Neuron (in vitro differentiated cells): ENCODE measurements around the gene PTPRG.

ENCODE experiments used
- H2AFZ ChIP-seq: one replicate; pipeline ENCODE4 v1.6.1; 2013; ENCODE audit warnings: low read depth, mild to moderate bottlenecking, inconsistent platforms, low read length, moderate library complexity
- H3K27me3 ChIP-seq: one replicate; pipeline ENCODE4 v1.6.1; 2013; ENCODE audit warnings: low read length; ENCODE audit not compliant: insufficient read depth
- H3K36me3 ChIP-seq: one replicate; pipeline ENCODE4 v1.6.1; 2013; ENCODE audit warnings: low read length; ENCODE audit not compliant: insufficient read depth
- H3K4me1 ChIP-seq: one replicate; pipeline ENCODE4 v1.6.1; 2013; ENCODE audit warnings: low read length; ENCODE audit not compliant: insufficient read depth
- H3K4me3 ChIP-seq: 2 replicates; pipeline ENCODE4 v1.5.1; 2013; ENCODE audit warnings: mild to moderate bottlenecking, low read length, moderate library complexity
- H3K9me3 ChIP-seq: one replicate; pipeline ENCODE4 v1.6.1; 2013; ENCODE audit warnings: low read length

Gene PTPRG

DNA sequence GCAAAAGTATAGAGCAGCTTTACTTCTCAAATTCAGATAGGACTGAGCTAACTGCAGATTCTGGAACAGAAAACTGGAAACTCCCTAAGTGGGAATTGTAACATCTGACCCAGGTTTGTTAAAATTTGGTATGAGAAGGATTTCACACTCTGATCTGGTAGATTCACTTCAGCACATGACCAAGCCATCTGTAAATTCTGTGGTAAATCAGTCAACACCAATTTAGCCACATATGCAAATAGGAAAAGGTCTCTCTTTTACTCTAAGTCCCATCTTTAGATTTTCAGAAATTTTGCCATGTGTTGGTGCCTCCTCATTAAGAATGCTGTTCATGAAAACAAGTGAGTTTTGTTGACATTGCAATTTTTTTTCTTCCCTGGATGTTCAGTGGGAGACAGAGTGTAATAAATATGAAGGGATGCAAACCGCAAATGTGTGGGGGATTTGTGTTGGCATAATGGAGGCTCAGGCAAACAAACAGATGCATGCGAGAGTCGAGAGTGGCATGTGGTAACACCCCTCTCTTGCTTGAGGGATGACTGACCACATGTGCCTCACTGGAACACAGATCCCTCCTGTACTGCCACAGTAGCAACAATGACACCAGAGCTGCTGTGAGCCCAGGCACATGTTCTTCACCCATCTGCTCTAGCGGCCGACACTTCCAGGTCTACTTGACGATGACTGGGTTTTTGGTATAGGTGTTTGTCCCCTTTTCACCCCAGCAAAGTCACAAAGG lies 665.4 kb downstream of the PTPRG start:
- H3K4me1 ChIP-seq: peaks cover 15% of the 10 kb centered on the region
- no peaks in the 10 kb centered on the region for H3K27me3 ChIP-seq
- H2AFZ ChIP-seq: no peak overlapping the region
- H3K9me3 ChIP-seq: no peaks in the 10 kb centered on the region
- no peaks in the 10 kb centered on the region for H3K36me3 ChIP-seq
- no peak overlapping the region for H3K4me3 ChIP-seq

GRCh38 chr3:62228467-62228866 lies 667.1 kb downstream of the PTPRG start:
- Histone ChIP-seq H3K4me1 (peaks cover 15% of the 10 kb centered on the region), H2AFZ (no peak overlapping the region), H3K4me3 (no peak overlapping the region), H3K9me3 (no peaks in the 10 kb centered on the region), H3K27me3 (no peaks in the 10 kb centered on the region), H3K36me3 (no peaks in the 10 kb centered on the region)

- no peaks in the 10 kb centered on the region for H3K36me3 ChIP-seq
- no peaks in the 10 kb centered on the region for H3K9me3 ChIP-seq
- no peak overlapping the region for H2AFZ ChIP-seq
- H3K4me3 ChIP-seq: no peak overlapping the region
- H3K27me3 ChIP-seq: no peaks in the 10 kb centered on the region
- peaks cover 16% of the 10 kb centered on the region for H3K4me1 ChIP-seq
Measured at GRCh38 chr3:62229211-62229610, 667.8 kb downstream of the PTPRG start.

- H3K27me3 ChIP-seq: no peaks in the 10 kb centered on the region
- no peaks in the 10 kb centered on the region for H3K9me3 ChIP-seq
- no peak overlapping the region for H3K4me3 ChIP-seq
- H3K36me3 ChIP-seq: no peaks in the 10 kb centered on the region
- H2AFZ ChIP-seq: no peak overlapping the region
- peaks cover 18% of the 10 kb centered on the region for H3K4me1 ChIP-seq
Measured at GRCh38 chr3:62229908-62230307, 668.5 kb downstream of the PTPRG start.

GRCh38 chr3:62233065-62233464 lies 671.7 kb downstream of the PTPRG start:
- Histone ChIP-seq H3K4me3 (no peak overlapping the region), H2AFZ (no peak overlapping the region), H3K27me3 (no peaks in the 10 kb centered on the region), H3K4me1 (peaks cover 18% of the 10 kb centered on the region), H3K36me3 (no peaks in the 10 kb centered on the region), H3K9me3 (no peaks in the 10 kb centered on the region)

GRCh38 chr3:62236016-62236415 lies 674.6 kb downstream of the PTPRG start:
- H3K4me1 ChIP-seq: peaks cover 3% of the 10 kb centered on the region
- H3K4me3 ChIP-seq: no peak overlapping the region
- H3K27me3 ChIP-seq: no peaks in the 10 kb centered on the region
- H3K36me3 ChIP-seq: no peaks in the 10 kb centered on the region
- H3K9me3 ChIP-seq: no peaks in the 10 kb centered on the region
- no peak overlapping the region for H2AFZ ChIP-seq

DNA sequence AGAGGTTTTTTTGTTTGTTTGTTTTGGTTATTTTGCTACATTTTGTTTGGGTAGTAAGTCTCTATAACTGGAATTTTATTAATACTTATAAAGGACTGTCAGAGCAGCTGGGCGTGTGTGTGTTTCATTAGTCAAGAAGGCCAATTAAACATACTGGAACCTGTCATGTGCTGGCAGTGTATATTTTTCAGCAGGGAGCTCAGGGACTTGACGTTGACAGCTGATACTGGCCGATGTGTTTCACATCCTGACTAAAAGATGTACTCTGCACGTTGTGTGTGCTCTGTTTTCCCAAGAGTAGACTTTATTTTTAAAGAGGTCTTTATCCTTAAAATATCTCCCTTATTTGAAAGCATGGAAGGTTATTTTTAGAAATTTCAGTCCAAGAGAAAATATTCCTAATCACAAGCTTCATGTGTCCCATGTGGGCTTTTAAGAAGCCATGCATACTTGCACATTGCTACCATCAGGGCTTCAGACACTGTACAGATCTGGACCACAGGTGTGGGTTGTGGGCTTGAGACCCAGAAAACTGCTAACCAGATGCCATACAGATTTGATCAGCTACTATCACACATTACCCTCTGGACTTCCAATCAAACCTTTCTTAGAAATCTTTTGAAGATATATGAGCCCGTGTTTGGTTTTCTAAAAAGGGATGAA lies 676.0 kb downstream of the PTPRG start:
- Histone ChIP-seq H3K4me3 (no peak overlapping the region), H3K27me3 (no peaks in the 10 kb centered on the region), H3K9me3 (no peaks in the 10 kb centered on the region), H3K36me3 (no peaks in the 10 kb centered on the region), H3K4me1 (peaks cover 14% of the 10 kb centered on the region), H2AFZ (no peak overlapping the region)

- peaks cover 19% of the 10 kb centered on the region for H3K4me1 ChIP-seq
- no peaks in the 10 kb centered on the region for H3K36me3 ChIP-seq
- H3K4me3 ChIP-seq: no peak overlapping the region
- no peak overlapping the region for H2AFZ ChIP-seq
- no peaks in the 10 kb centered on the region for H3K27me3 ChIP-seq
- H3K9me3 ChIP-seq: no peaks in the 10 kb centered on the region
Measured at GRCh38 chr3:62238003-62238402, 676.6 kb downstream of the PTPRG start.

GRCh38 chr3:62238431-62238830 lies 677.1 kb downstream of the PTPRG start:
- Histone ChIP-seq H3K9me3 (no peaks in the 10 kb centered on the region), H3K27me3 (no peaks in the 10 kb centered on the region), H3K4me3 (no peak overlapping the region), H3K36me3 (no peaks in the 10 kb centered on the region), H3K4me1 (peaks cover 23% of the 10 kb centered on the region), H2AFZ (no peak overlapping the region)

GRCh38 chr3:62241279-62241678 lies 679.9 kb downstream of the PTPRG start:
- H2AFZ ChIP-seq: no peak overlapping the region
- no peak overlapping the region for H3K4me3 ChIP-seq
- peaks cover 29% of the 10 kb centered on the region for H3K4me1 ChIP-seq
- H3K9me3 ChIP-seq: no peaks in the 10 kb centered on the region
- no peaks in the 10 kb centered on the region for H3K27me3 ChIP-seq
- H3K36me3 ChIP-seq: no peaks in the 10 kb centered on the region

DNA sequence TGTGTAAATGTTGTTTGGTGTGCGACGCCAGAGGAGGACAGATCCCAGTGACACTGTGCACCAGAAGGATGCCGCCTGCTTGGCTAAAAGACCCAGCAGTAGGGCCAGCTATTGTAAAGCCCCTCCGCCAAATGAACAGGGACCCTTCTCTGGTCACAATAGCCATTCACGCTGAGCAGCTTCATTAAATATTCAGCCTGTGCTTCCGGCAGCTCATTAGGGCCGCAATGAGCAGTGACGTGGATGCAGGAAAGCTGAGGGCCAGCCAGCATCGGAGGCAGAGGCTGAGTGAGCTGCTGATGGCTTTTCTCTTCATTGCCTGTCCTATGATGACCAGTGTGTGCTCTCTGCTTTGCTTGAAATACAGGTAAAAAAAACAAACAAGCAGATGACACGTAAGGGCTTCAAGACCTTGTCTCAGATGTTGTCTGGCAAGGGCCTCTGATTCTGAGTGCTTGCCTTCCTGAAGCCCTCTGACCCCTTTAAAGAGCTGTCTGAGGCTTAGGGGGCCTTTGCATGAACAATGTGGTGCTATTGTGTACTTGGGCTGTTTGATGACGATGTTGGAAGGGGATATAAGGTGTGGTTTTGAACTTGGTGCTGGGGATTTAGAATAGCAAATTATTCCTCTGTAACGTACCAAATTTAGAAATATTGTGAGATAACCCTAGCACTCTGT lies 681.6 kb downstream of the PTPRG start:
- Histone ChIP-seq H3K4me3 (peak overlapping the region; percentile 39), H3K4me1 (peaks cover 36% of the 10 kb centered on the region), H3K27me3 (no peaks in the 10 kb centered on the region), H2AFZ (peak overlapping the region; percentile 65), H3K36me3 (no peaks in the 10 kb centered on the region), H3K9me3 (no peaks in the 10 kb centered on the region)

DNA sequence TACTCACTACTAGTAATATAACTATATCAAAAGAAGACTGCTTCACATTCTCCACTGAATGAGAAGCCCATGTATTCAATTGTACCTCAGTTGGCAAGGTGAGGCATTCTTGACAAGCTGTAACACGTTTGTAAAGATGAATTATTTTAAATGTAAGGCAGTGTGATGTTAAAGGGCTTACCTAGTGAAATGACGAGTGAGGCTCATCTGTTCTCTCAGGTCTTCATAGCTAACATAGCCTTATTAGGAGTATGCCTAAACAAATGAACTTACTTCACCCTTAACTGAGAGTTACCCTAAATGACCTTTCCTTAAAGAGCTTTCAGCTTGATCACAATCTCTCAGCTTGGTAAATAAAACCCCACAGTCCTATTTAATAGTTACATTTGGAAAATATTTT lies 684.7 kb downstream of the PTPRG start:
- no peak overlapping the region for H3K4me3 ChIP-seq
- no peak overlapping the region for H2AFZ ChIP-seq
- H3K9me3 ChIP-seq: no peaks in the 10 kb centered on the region
- H3K36me3 ChIP-seq: no peaks in the 10 kb centered on the region
- peaks cover 45% of the 10 kb centered on the region for H3K4me1 ChIP-seq
- H3K27me3 ChIP-seq: no peaks in the 10 kb centered on the region

DNA sequence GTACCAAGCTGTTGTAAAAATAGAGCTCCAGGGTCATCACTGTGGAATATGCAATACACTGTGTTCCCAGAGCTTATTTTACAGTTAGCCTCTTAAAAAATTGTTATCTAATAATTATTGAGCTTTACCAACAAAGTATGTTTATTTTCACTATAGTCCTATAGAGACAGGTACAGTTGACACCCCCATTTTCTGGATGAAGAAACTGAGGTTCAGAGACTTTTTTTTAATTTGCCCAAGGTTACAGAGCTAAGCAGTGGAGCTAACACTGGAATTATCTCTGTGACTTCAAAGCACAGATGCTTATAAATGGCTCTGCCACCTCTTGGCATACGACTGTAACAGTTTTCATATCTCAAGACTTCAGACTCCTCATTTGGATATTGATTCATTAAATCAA lies 685.6 kb downstream of the PTPRG start:
- Histone ChIP-seq H3K27me3 (no peaks in the 10 kb centered on the region), H3K4me1 (peaks cover 39% of the 10 kb centered on the region), H3K9me3 (no peaks in the 10 kb centered on the region), H2AFZ (no peak overlapping the region), H3K4me3 (no peak overlapping the region), H3K36me3 (no peaks in the 10 kb centered on the region)
